Nephron (organoid): ENCODE data around the gene TRAP1.

Experiments
- H3K27ac Mint-ChIP-seq, 3 experiments: 2 replicates each; pipeline ENCODE4 v1.8.0; 2020; ENCODE audit warnings: mixed read lengths in 3 of 3, mild to moderate bottlenecking in 2 of 3, moderate library complexity in 1 of 3
- H3K27me3 Mint-ChIP-seq: 2 replicates; pipeline ENCODE4 v1.8.0; 2021; ENCODE audit warnings: low read depth, mild to moderate bottlenecking, moderate library complexity, mixed read lengths
- H3K36me3 Mint-ChIP-seq: 2 replicates; pipeline ENCODE4 v1.8.0; 2020; ENCODE audit warnings: low read depth, mixed read lengths
- H3K4me1 Mint-ChIP-seq: 2 replicates; pipeline ENCODE4 v1.8.0; 2020; ENCODE audit warnings: mixed read lengths
- H3K4me3 Mint-ChIP-seq, 3 experiments: 2 replicates each; pipeline ENCODE4 v1.8.0; 2020; ENCODE audit warnings: mild to moderate bottlenecking in 3 of 3, mixed read lengths in 3 of 3, moderate library complexity in 2 of 3
- H3K9me3 Mint-ChIP-seq: 2 replicates; pipeline ENCODE4 v1.8.0; 2020; ENCODE audit warnings: mixed read lengths
- CTCF ChIP-seq, 3 experiments: fragments of 200-600 bp; sonication (generic); IDR thresholded peaks; one replicate each; pipeline ENCODE4 v1.5.0; 2021; ENCODE audit warnings: antibody characterized with exemption in 3 of 3; ENCODE audit not compliant: unreplicated experiment in 3 of 3

TRAP1 gene

GRCh38 chr16:3735541-3735940 is 18.2 kb upstream of the TRAP1 start:
- Mint-ChIP-seq H3K9me3 (no peaks in the 10 kb centered on the region), H3K4me1 (no peaks in the 10 kb centered on the region), H3K36me3 (peaks cover 83% of the 10 kb centered on the region), H3K27ac (no peak overlapping the region), H3K4me3 (no peak overlapping the region), H3K27me3 (no peaks in the 10 kb centered on the region)
- no peak for TF ChIP-seq CTCF (IDR thresholded peaks at IDR 0.05; ENCODE audit: unreplicated experiment in 3 of 3)

DNA sequence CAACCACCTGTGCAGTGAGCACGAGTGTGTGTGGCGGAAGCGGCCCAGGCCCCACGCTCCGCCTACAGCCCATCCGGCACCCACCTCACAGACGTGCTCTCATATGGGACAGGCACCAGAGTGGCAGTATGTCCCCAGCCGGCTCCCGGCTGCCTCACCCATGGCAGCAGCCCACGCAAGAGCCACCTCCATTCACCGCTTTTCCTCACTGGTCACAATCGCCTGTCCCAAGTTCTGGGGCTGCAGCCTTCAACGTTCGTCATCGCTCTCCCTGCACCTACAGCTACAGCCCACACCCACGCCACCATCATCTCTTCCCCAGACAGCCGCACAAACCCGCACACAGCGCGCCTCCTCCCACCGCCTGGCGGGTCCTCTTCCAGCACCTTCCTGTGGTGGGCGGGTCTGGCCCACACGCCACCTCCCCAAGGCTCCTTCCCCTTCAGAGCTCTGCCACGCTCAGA is 17.5 kb upstream of the TRAP1 start:
- Mint-ChIP-seq H3K4me1 (no peaks in the 10 kb centered on the region), H3K4me3 (no peak overlapping the region), H3K27me3 (no peaks in the 10 kb centered on the region), H3K36me3 (peaks cover 85% of the 10 kb centered on the region), H3K9me3 (no peaks in the 10 kb centered on the region), H3K27ac (no peak overlapping the region)
- TF ChIP-seq CTCF (IDR thresholded peaks at IDR 0.05; ENCODE audit: unreplicated experiment in 3 of 3) = no peak

- H3K27ac Mint-ChIP-seq = no peak overlapping the region
- no peak for TF ChIP-seq CTCF (IDR thresholded peaks at IDR 0.05; ENCODE audit: unreplicated experiment in 3 of 3)
- no peaks in the 10 kb centered on the region for H3K27me3 Mint-ChIP-seq
- no peak overlapping the region for H3K4me3 Mint-ChIP-seq
- H3K36me3 Mint-ChIP-seq = peaks cover 85% of the 10 kb centered on the region
- no peaks in the 10 kb centered on the region for H3K4me1 Mint-ChIP-seq
- H3K9me3 Mint-ChIP-seq = no peaks in the 10 kb centered on the region
Measured at GRCh38 chr16:3734084-3734757, 16.9 kb upstream of the TRAP1 start.

GRCh38 chr16:3732171-3732570 is 14.8 kb upstream of the TRAP1 start:
- no peak for TF ChIP-seq CTCF (IDR thresholded peaks at IDR 0.05; ENCODE audit: unreplicated experiment in 3 of 3)
- Mint-ChIP-seq H3K27me3 (no peaks in the 10 kb centered on the region), H3K4me1 (no peaks in the 10 kb centered on the region), H3K36me3 (peaks cover 74% of the 10 kb centered on the region), H3K4me3 (no peak overlapping the region), H3K9me3 (no peaks in the 10 kb centered on the region), H3K27ac (no peak overlapping the region)

GRCh38 chr16:3731126-3731935 is 14.0 kb upstream of the TRAP1 start:
- no peaks in the 10 kb centered on the region for H3K9me3 Mint-ChIP-seq
- no peak overlapping the region for H3K27ac Mint-ChIP-seq
- peaks cover 70% of the 10 kb centered on the region for H3K36me3 Mint-ChIP-seq
- H3K27me3 Mint-ChIP-seq = no peaks in the 10 kb centered on the region
- H3K4me3 Mint-ChIP-seq = no peak overlapping the region
- no peak for TF ChIP-seq CTCF (IDR thresholded peaks at IDR 0.05; ENCODE audit: unreplicated experiment in 3 of 3)
- no peaks in the 10 kb centered on the region for H3K4me1 Mint-ChIP-seq
